Mucosa of descending colon (tissue), 3 donors: ENCODE measurements around the gene SEPTIN12. TPM values are rescaled to one million over a fixed set of nuclear protein-coding genes. Genes with fewer than 3 reads are reported as not detected.

ENCODE experiments used
- ATAC-seq: fragments of 200-7000 bp; cut with Tn5 transposase; one replicate; pipeline ENCODE4 v1.9.1; 2020; ENCODE audit warnings: mild to moderate bottlenecking, moderate library complexity
- DNase-seq, 3 donors: peaks; one replicate each; pipeline ENCODE4 v3.0.0-alpha.2; 2020
- H3K36me3 ChIP-seq: fragments of 200-600 bp; one replicate; pipeline ENCODE4 v1.8.0; 2021; ENCODE audit warnings: low read depth, mild to moderate bottlenecking
- H3K4me1 ChIP-seq: fragments of 200-600 bp; one replicate; pipeline ENCODE4 v1.8.0; 2021; ENCODE audit warnings: low read depth, mild to moderate bottlenecking
- H3K4me3 ChIP-seq: fragments of 200-600 bp; one replicate; pipeline ENCODE4 v1.8.0; 2021; ENCODE audit warnings: mild to moderate bottlenecking
- H3K9me3 ChIP-seq: fragments of 200-600 bp; one replicate; pipeline ENCODE4 v1.8.0; 2021; ENCODE audit warnings: mild to moderate bottlenecking
- intact Hi-C, 2 donors: fragments of 100-400 bp; cut with DNase I in 1 of 2; cut with micrococcal nuclease in 1 of 2; formaldehyde crosslinking; loops; one replicate each; pipeline versions ENCODE4 v1.11.0 to v1.11.1; 2022; cut with DNase I, micrococcal nuclease
- total RNA-seq, 3 donors: library from RNA; stranded (reverse); fragmentation: NEBNext Ultra II Directional in 2 of 3; extraction: Animal tissue kit (Norgen Biotek cat#: 25700) in 2 of 3; gene quantifications; one replicate each; pipeline versions ENCODE4 v1.2.1 to v1.2.4, GENCODE V29; 2021 to 2023
- TF ChIP-seq, protein P1 (sequence below): fragments of 200-600 bp; IDR thresholded peaks from one replicate; pipeline ENCODE4 v1.8.0; 2022; ENCODE audit warnings: antibody characterized with exemption, mild to moderate bottlenecking
- donor health status: DM: no; HTN: no; CAD: no; lungs with moderate emphysema.
- donor health status: DM: no; HTN: no; CAD: no.
- donor health status: DM: no; HTN: yes; CAD: no.

SEPTIN12 gene
- total RNA-seq, 3 donors from 2014 or later = 1.1 TPM; not detected in 2

DNA sequence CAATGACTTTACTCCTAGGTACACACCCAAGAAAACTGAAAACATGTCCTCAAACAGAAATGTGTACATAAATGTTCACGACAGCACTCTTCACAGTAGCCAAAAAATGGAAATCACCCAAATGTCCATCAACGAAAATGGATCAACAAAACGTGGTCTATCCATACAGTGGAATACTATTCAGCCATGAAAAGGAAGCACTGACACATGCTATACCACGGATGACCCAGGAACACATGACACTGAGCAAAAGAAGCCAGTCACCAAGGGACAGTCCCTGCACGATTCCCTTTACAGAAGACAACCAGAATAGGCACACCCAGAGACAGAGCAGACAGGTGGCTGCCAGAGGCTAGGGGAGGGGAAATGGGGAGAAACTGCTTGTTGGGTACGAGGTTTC is 32.5 kb downstream of the SEPTIN12 start:
- no peak for ATAC-seq
- H3K36me3 ChIP-seq = peaks cover 3% of the 10 kb centered on the region

DNA sequence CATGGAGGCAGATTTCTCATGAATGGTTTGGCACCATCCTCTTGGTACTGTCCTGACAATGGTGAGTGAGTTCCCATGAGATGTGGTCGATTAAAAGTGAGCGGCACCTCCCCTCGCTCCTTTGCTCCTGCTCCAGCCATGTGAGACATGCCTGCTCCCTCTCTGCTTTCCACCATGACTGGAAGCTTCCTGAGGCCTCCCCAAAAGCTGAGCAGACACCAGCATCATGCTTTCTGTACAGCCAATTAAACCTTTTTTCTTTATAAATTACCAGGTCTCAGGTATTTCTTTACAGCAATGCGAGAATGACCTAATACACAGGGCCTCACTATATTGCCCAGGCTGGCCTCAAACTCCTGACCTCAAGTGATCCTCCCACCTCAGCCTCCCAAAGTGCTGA is 33.3 kb downstream of the SEPTIN12 start:
- DNase-seq = no peak
- H3K4me1 ChIP-seq = no peaks in the 10 kb centered on the region
- TF ChIP-seq, protein P1, sequence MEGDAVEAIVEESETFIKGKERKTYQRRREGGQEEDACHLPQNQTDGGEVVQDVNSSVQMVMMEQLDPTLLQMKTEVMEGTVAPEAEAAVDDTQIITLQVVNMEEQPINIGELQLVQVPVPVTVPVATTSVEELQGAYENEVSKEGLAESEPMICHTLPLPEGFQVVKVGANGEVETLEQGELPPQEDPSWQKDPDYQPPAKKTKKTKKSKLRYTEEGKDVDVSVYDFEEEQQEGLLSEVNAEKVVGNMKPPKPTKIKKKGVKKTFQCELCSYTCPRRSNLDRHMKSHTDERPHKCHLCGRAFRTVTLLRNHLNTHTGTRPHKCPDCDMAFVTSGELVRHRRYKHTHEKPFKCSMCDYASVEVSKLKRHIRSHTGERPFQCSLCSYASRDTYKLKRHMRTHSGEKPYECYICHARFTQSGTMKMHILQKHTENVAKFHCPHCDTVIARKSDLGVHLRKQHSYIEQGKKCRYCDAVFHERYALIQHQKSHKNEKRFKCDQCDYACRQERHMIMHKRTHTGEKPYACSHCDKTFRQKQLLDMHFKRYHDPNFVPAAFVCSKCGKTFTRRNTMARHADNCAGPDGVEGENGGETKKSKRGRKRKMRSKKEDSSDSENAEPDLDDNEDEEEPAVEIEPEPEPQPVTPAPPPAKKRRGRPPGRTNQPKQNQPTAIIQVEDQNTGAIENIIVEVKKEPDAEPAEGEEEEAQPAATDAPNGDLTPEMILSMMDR = no peak
- peaks cover 3% of the 10 kb centered on the region for H3K36me3 ChIP-seq
- H3K4me3 ChIP-seq = no peak overlapping the region
- ATAC-seq = no peak
- intact Hi-C loops = no loop called here
- H3K9me3 ChIP-seq = no peaks in the 10 kb centered on the region

More for the DNA sequence above, 32.5 kb downstream of the SEPTIN12 start:
- H3K4me1 ChIP-seq = no peaks in the 10 kb centered on the region
- H3K4me3 ChIP-seq = no peak overlapping the region
- TF ChIP-seq, protein P1 = no peak
- intact Hi-C loops = no loop called here
- no peaks in the 10 kb centered on the region for H3K9me3 ChIP-seq
- no peak for DNase-seq

DNA sequence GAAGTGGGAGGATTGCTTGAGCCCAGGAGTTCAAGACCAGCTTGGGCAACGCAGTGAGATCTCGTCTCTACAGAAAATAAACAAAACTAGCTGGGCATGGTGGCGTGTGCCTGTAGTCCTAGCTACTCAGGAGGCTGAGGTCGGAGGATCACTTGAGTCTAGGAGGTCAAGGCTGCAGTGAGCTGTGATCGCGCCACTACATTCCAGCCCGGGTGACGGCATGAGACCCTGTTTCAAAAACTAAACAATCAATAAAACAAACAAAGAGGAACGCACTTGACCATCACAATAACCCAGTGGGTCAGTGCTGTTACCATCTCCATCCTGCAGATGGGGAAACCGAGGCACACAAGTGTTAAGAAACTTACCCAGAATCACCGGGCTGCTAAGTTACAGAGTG is 34.9 kb downstream of the SEPTIN12 start:
- ATAC-seq = no peak
- Histone ChIP-seq H3K4me1 (no peaks in the 10 kb centered on the region), H3K4me3 (no peak overlapping the region), H3K36me3 (peaks cover 3% of the 10 kb centered on the region), H3K9me3 (no peaks in the 10 kb centered on the region)
- intact Hi-C loops = no loop called here
- no peak for DNase-seq
- TF ChIP-seq, protein P1 = no peak

DNA sequence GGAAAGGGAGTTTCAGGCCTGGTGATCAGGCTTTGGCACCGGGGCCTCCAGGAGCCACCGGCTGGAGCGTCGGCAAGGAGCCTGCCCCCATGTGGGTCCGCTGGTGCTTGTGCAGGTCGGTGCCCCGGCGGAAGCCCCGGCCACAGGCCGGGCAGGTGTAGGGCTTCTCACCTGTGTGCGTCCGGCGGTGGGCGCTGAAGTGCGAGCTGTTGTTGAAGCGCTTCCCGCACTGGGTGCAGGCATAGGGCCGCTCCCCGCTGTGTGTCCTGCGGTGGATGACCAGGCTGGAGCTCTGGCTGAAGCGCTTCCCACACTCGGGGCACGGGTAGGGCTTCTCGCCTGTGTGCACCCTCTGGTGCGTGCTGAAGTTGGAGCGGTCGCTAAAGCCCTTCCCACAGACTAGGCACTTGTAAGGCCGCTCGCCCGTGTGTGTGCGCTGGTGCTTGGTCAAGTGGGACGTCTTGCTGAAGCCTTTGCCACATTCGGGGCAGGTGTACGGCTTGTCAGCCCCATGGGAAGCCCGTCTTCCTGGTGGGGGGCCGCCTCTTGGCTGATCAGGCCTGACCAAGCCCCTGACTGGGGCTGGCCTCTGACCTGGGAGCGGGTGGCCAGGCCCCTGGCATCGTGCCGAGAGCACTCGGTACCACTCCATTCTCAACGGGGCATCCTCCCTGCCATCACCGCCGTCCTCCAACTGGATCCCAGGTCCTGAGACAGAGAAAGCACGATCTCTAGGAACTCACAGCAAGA is 35.6 kb downstream of the SEPTIN12 start:
- ATAC-seq = peak; percentile 12
- TF ChIP-seq, protein P1 = no peak
- peaks cover 3% of the 10 kb centered on the region for H3K36me3 ChIP-seq

DNA sequence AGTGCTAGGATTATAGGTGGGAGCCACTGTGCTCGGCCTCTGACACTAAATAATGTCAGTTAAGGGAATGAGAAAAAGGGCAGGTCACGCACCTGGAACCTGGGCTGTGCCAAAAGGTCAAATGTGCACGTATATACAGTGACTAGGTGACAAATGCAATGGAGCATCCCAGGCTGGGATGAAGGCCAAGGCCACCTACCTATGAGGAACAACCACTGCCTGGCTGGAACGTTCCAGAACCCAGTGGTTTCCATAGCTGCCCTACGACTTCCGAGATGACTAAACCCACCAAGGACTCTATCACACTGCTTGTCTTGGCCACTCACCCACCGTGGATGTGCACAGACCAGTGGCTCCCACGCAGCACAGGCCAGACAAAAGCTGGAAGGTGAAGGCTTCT is 37.2 kb downstream of the SEPTIN12 start:
- H3K36me3 ChIP-seq = peaks cover 3% of the 10 kb centered on the region
- intact Hi-C loops = no loop called here
- ATAC-seq (no peak), DNase-seq (no peak)
- H3K9me3 ChIP-seq = no peaks in the 10 kb centered on the region
- TF ChIP-seq, protein P1 = no peak
- H3K4me1 ChIP-seq = no peaks in the 10 kb centered on the region
- no peak overlapping the region for H3K4me3 ChIP-seq

More for the DNA sequence above, 35.6 kb downstream of the SEPTIN12 start:
- Histone ChIP-seq H3K9me3 (no peaks in the 10 kb centered on the region), H3K4me1 (no peaks in the 10 kb centered on the region), H3K4me3 (no peak overlapping the region)
- DNase-seq = no peak
- intact Hi-C loops = no loop called here
